ENCODE results near the gene PARL.

DNA sequence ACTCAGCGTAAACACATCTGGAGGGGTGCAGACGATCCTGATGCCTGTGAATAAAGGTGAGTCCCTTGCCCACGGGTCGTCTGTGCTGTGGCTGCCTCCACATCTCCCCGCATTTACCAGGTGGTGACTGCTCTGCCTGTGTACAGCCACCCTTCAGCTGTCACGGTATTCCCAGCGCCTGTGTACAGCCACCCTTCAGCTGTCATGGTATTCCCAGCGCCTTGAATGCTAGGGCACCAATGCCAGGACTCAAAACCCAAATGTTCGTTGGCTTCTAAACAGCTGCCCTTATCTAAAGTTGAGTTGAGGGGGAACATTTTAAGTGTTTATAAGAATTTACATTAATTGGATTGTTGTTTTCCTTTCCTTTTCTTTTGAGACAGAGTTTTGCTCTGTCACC is 86.7 kb downstream of the PARL start:
- TF ChIP-seq POLR2AphosphoS5 (IDR thresholded peaks at IDR 0.05; ENCODE audit: low read depth, low read length) (no peak), SIN3A (IDR thresholded peaks at IDR 0.05; ENCODE audit: borderline replicate concordance, insufficient read depth, low read depth, low read length) (no peak)
- TF ChIP-seq, protein P1, sequence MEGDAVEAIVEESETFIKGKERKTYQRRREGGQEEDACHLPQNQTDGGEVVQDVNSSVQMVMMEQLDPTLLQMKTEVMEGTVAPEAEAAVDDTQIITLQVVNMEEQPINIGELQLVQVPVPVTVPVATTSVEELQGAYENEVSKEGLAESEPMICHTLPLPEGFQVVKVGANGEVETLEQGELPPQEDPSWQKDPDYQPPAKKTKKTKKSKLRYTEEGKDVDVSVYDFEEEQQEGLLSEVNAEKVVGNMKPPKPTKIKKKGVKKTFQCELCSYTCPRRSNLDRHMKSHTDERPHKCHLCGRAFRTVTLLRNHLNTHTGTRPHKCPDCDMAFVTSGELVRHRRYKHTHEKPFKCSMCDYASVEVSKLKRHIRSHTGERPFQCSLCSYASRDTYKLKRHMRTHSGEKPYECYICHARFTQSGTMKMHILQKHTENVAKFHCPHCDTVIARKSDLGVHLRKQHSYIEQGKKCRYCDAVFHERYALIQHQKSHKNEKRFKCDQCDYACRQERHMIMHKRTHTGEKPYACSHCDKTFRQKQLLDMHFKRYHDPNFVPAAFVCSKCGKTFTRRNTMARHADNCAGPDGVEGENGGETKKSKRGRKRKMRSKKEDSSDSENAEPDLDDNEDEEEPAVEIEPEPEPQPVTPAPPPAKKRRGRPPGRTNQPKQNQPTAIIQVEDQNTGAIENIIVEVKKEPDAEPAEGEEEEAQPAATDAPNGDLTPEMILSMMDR (IDR thresholded peaks at IDR 0.05), result no peak
- TF ChIP-seq, protein P2, sequence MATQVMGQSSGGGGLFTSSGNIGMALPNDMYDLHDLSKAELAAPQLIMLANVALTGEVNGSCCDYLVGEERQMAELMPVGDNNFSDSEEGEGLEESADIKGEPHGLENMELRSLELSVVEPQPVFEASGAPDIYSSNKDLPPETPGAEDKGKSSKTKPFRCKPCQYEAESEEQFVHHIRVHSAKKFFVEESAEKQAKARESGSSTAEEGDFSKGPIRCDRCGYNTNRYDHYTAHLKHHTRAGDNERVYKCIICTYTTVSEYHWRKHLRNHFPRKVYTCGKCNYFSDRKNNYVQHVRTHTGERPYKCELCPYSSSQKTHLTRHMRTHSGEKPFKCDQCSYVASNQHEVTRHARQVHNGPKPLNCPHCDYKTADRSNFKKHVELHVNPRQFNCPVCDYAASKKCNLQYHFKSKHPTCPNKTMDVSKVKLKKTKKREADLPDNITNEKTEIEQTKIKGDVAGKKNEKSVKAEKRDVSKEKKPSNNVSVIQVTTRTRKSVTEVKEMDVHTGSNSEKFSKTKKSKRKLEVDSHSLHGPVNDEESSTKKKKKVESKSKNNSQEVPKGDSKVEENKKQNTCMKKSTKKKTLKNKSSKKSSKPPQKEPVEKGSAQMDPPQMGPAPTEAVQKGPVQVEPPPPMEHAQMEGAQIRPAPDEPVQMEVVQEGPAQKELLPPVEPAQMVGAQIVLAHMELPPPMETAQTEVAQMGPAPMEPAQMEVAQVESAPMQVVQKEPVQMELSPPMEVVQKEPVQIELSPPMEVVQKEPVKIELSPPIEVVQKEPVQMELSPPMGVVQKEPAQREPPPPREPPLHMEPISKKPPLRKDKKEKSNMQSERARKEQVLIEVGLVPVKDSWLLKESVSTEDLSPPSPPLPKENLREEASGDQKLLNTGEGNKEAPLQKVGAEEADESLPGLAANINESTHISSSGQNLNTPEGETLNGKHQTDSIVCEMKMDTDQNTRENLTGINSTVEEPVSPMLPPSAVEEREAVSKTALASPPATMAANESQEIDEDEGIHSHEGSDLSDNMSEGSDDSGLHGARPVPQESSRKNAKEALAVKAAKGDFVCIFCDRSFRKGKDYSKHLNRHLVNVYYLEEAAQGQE (IDR thresholded peaks at IDR 0.05; ENCODE audit: insufficient read depth in 1 of 2, low read depth in 2 of 2, low read length in 1 of 2), result no peak

Measured in Panc1 (cell line).